Measurements from ENCODE around the gene AKAP8. TPM values are rescaled to one million over a fixed set of nuclear protein-coding genes. Genes with fewer than 3 reads are reported as not detected.

The AKAP8 gene
- total RNA-seq, 4 donors from 2014 or later, result 27.1 to 86.6 (median 58.5) TPM

DNA sequence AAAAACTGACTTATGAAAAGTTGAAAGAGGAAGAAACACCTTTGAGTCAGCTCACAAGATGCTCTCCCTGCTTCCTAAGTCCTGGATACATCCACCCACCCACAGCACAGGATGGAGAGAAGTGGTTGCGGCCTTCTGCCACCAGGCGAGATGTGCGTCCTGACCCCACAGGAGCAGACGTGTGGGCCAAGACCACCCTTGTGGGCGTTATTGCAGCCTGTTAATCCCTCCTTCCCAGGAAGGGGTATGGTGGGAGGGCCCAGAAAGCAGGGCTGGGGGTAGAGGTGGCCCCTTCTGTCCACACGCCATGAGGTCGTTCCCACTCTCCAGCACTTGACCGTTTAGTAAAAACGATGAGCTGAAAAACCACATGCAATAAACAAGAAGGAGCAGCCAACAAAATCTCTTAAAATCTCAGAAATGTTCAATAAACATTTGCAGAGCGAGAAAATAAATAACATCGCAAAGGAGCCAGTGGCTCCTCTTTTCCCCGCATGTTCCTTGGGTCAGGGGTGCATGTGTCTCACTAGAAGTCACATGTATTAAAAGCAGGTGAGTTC is 41.6 kb upstream of the AKAP8 start:
- Histone ChIP-seq H3K36me3 (peaks cover 0 to 38% (median 0%) of the 10 kb centered on the region in 3 donors), H3K9me3 (no peaks in the 10 kb centered on the region), H3K27ac (peak overlapping the region in 1 of 4 donors; percentile 13), H3K4me3 (no peak overlapping the region), H3K4me1 (peaks cover 0 to 27% (median 9%) of the 10 kb centered on the region in 4 donors), H3K27me3 (no peaks in the 10 kb centered on the region)
- no peak for TF ChIP-seq POLR2A (IDR thresholded peaks at IDR 0.05)
- TF ChIP-seq CTCF (IDR thresholded peaks at IDR 0.05), result no peak
- peak in 1 of 3 donors; percentile 25 for DNase-seq

DNA sequence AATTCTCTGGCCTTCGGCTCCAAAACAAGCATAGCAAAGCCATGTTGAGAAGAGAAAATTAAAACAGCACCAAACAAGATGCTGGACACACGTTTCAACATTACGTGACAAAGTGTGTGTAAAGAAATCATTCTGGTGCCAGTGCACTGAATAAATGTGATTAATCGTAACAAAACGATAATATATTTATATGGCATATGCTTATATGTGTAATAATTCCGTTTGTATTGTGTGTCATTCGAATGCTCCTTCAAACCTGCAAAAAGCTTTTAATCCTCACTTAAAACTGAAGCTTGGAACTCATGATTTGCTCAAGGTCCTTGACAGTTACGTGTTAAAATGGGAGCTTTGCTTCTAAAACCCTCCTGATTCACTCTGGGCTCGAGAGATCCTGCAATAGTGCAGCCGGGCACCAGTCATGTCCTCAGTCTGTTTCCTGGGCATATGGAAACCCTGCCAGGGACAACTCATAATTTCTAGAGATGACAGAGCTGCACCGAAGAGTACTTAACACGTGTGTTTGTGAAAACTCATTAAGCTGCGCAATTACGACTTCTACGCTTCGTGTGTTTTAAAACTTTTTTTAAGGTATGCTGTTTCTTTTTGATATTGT is 39.9 kb upstream of the AKAP8 start:
- Histone ChIP-seq H3K27me3 (no peaks in the 10 kb centered on the region), H3K4me3 (peak overlapping the region; percentile 31 to 96 (median 83)), H3K36me3 (peaks cover 0 to 23% (median 0%) of the 10 kb centered on the region in 3 donors), H3K4me1 (peaks cover 0 to 34% (median 9%) of the 10 kb centered on the region in 4 donors), H3K9me3 (no peaks in the 10 kb centered on the region), H3K27ac (peak overlapping the region in 1 of 4 donors; percentile 88)
- no peak for DNase-seq
- TF ChIP-seq CTCF (IDR thresholded peaks at IDR 0.05) (no peak), POLR2A (IDR thresholded peaks at IDR 0.05) (no peak)

DNA sequence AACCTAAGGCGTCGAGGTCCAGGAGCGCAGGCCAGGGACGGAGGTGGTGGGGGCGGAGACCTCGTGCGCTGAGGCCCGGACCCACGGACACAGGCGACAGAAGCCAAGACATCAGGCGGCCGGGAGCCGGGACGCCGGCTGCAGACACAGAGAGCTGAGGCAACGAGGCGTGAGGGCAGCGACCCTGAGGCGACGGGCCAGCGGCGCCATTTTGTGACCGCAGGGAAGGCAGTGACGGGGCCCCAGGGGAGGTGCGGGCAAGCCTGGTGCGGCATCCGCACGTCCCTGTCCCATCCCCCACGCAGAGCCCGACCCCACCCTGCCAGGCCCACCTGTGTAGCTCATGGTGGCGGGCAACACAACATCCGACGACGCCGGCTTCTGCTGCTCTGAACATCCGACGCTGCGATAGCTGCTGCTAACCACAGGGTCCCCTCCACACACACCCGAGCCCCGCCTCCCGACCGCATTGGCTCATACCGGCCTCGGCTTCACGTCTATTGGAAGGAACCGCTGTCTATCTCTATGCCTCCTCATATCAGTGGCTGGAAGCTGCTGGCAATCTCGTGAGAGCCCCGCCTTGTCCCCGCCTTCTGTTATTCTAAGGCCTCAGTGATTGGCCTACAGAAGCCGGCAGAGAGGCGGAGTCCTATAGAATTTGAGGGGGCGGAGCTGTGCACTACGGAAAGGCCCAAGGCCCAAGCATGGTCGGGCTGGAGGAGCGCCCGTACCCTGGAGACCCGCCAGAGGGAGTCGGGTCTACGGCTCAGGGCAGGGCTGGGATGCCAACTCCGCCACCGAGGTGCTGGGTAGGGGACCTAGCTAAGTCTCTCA is 39.2 kb upstream of the AKAP8 start, which contains the start of gene AKAP8L:
AKAP8L (minus strand) TSS at position 410 of the 834 bp plus-strand sequence; CDS start at position 345, 65 bp downstream.
- Histone ChIP-seq H3K9me3 (no peaks in the 10 kb centered on the region), H3K4me1 (peaks cover 0 to 35% (median 9%) of the 10 kb centered on the region in 4 donors), H3K4me3 (peak within 1 kb of the TSS; percentile 76 to 96 (median 91)), H3K27ac (peak within 1 kb of the TSS; percentile 81 to 91 (median 86)), H3K36me3 (peaks cover 0 to 16% (median 0%) of the 10 kb centered on the region in 3 donors), H3K27me3 (no peaks in the 10 kb centered on the region)
- TF ChIP-seq CTCF (IDR thresholded peaks at IDR 0.05) (peak; percentile 77 to 90 (median 83)), POLR2A (IDR thresholded peaks at IDR 0.05) (peak; percentile 82 to 85)
- peak; percentile 99 to 100 (median 99) for DNase-seq

- Histone ChIP-seq H3K27ac (peak overlapping the region; percentile 81 to 91 (median 86)), H3K4me3 (peak overlapping the region; percentile 76 to 96 (median 91)), H3K36me3 (peaks cover 0 to 10% (median 0%) of the 10 kb centered on the region in 3 donors), H3K27me3 (no peaks in the 10 kb centered on the region), H3K9me3 (no peaks in the 10 kb centered on the region), H3K4me1 (peaks cover 0 to 41% (median 9%) of the 10 kb centered on the region in 4 donors)
- TF ChIP-seq CTCF (IDR thresholded peaks at IDR 0.05) (no peak), POLR2A (IDR thresholded peaks at IDR 0.05) (no peak)
- DNase-seq, result no peak
These were observed 38.6 kb upstream of the AKAP8 start for GRCh38 chr19:15418231-15418578.

DNA sequence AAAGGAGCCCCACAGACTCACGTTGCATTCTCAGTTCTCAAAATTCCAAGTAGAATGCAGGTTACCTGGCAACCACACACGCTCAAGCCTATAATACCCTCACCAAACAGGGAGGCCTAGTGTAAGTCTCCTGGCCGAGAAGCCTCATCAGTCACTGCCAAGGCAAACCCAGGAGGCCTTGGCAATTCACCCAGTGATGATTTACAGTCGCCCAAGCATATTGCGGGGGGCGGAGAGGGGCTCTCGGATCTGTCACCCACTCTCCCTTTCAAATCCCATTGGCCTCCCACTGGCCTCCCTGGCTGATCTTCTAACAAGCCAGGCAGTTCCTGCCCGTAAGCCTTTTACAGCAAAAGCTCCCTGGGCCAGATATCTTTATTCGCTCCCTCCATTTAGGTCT is 38.1 kb upstream of the AKAP8 start:
- H3K4me1 ChIP-seq, result peaks cover 0 to 46% (median 9%) of the 10 kb centered on the region in 4 donors
- no peak for DNase-seq

More for the DNA sequence above, 38.1 kb upstream of the AKAP8 start:
- peaks cover 0 to 5% (median 0%) of the 10 kb centered on the region in 3 donors for H3K36me3 ChIP-seq
- peak overlapping the region in 3 of 4 donors; percentile 81 to 91 (median 88) for H3K27ac ChIP-seq
- H3K4me3 ChIP-seq, result peak overlapping the region; percentile 76 to 96 (median 91)
- TF ChIP-seq CTCF (IDR thresholded peaks at IDR 0.05), result no peak
- TF ChIP-seq POLR2A (IDR thresholded peaks at IDR 0.05), result no peak
- no peaks in the 10 kb centered on the region for H3K9me3 ChIP-seq
- no peaks in the 10 kb centered on the region for H3K27me3 ChIP-seq

All from Peyer's patch (tissue), 4 donors.